NT2/D1 (cell line): ENCODE data around the gene BCAS3.

Experiments
- YY1 ChIP-seq: IDR thresholded peaks from 2 replicates; pipeline ENCODE4 v1.6.1; 2011; ENCODE audit not compliant: insufficient read length, insufficient read depth
- ZNF274 ChIP-seq: IDR thresholded peaks from 2 replicates; pipeline ENCODE4 v1.6.1; 2011; ENCODE audit warnings: mild to moderate bottlenecking, low read depth, low read length

- TF ChIP-seq ZNF274, result no peak
- no peak for TF ChIP-seq YY1
These were observed 257.1 kb downstream of the BCAS3 start for GRCh38 chr17:60934723-60935122.
